ENCODE results near the gene CFAP61.

GRCh38 chr20:20371681-20372080 is 319.3 kb downstream of the CFAP61 start:
- TF ChIP-seq CTCF (IDR thresholded peaks at IDR 0.05) (no peak), POLR2A (IDR thresholded peaks at IDR 0.05) (no peak)

Data from adrenal gland (tissue), 5 donors.